ENCODE measurements around the gene LDLRAD4.

DNA sequence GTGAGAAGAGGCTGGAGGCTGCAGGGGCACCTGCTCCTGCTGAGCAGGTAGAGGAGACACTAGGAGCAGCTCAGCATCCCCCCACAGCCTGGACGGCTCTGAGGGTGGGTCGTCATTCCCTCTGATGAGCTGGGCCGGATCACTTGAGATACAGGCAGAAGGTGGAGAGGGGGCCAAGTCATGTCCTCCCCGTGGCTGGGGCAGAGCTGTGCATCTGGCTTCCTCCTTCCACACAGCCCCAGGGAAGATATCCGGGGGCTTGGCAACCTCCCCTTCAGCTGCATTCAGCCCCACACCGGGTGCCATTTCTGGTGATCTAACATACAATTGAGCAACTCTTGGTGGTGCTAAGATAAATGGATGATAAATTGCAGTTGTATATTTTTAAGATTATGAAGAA, 236.9 kb downstream of the LDLRAD4 start:
- TF ChIP-seq POLR2A (IDR thresholded peaks at IDR 0.05; ENCODE audit: low read depth, low read length) (no peak), POLR2AphosphoS5 (IDR thresholded peaks at IDR 0.05; ENCODE audit: low read depth, low read length) (no peak), TAF1 (IDR thresholded peaks at IDR 0.05; ENCODE audit: low read depth, low read length) (no peak)

Measured in GM12891 (cell line).